Measurements from ENCODE around the gene APBA1. TPM values are rescaled to one million over a fixed set of nuclear protein-coding genes. Genes with fewer than 3 reads are reported as not detected.

The APBA1 gene
- total and polyA plus RNA-seq, 2 of the 4 experiments (the other 2 are of a cell fraction) = 3.8 to 5.1 TPM

DNA sequence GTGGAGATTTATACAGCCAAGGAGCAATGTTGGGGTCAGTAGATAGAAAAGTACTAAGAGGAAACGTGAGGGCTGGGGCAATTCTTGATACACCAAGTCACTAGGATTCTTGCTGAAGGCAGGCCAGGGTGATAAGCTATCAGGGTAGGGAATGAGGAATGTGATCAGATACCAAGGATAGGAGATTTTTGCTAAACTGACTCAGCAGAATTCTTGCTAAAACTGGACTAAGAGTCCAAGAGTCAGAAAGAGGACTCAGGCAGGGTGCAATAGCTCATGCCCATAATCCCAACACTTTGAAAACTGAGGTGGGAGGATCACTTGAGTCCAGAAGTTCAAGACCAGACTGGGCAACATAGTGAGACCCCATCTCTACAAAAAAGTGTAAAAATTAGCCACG is 275.4 kb downstream of the APBA1 start:
- H2BK5ac ChIP-seq (ENCODE audit: low read depth, low read length, poor library complexity, severe bottlenecking) = no peak overlapping the region

More for the DNA sequence above, 275.4 kb downstream of the APBA1 start:
- Histone ChIP-seq H3K4me3 (ENCODE audit: insufficient read depth, low read depth, low read length) (no peak overlapping the region), H2BK20ac (ENCODE audit: low read depth, low read length) (no peak overlapping the region), H3K23ac (ENCODE audit: low read depth, low read length) (no peak overlapping the region), H4K91ac (ENCODE audit: insufficient read depth, low read depth, low read length) (no peak overlapping the region), H3K18ac (ENCODE audit: low read depth, low read length) (no peak overlapping the region), H2AK9ac (replicated peaks; ENCODE audit: low read depth, low read length, poor library complexity) (no peak overlapping the region), H3K9me3 (ENCODE audit: control insufficient read depth, insufficient read depth, low read length) (no peaks in the 10 kb centered on the region), H4K20me1 (ENCODE audit: insufficient read depth, low read length) (no peaks in the 10 kb centered on the region), H3K14ac (replicated peaks; ENCODE audit: low read depth, low read length) (no peak overlapping the region), H3K4ac (ENCODE audit: low read depth, low read length) (no peak overlapping the region), H3K56ac (ENCODE audit: extremely low read depth, insufficient read depth, low read length) (no peak overlapping the region), H3K9ac (ENCODE audit: low read depth, low read length) (no peak overlapping the region), H3K9me1 (ENCODE audit: insufficient read depth, low read length) (no peaks in the 10 kb centered on the region), H2BK15ac (ENCODE audit: low read depth, low read length) (no peak overlapping the region), H2AK5ac (ENCODE audit: low read depth, low read length) (no peak overlapping the region), H3K79me1 (ENCODE audit: low read depth in 1 of 2, low read length in 2 of 2) (no peaks in the 10 kb centered on the region), H2AFZ (replicated peaks; ENCODE audit: low read length, poor library complexity) (no peak overlapping the region), H3K4me2 (ENCODE audit: low read depth, low read length) (no peak overlapping the region), H4K5ac (ENCODE audit: low read depth, low read length) (no peak overlapping the region), H3K4me1 (ENCODE audit: control insufficient read depth, insufficient read depth, low read length) (no peaks in the 10 kb centered on the region), H4K8ac (ENCODE audit: low read depth in 2 of 2, low read length in 2 of 2) (no peak overlapping the region), H2BK120ac (ENCODE audit: low read depth, low read length) (no peak overlapping the region), H3K36me3 (ENCODE audit: control insufficient read depth, insufficient read depth, low read length) (no peaks in the 10 kb centered on the region), H3K27ac (ENCODE audit: insufficient read depth, low read length) (no peak overlapping the region), H3K27me3 (ENCODE audit: control insufficient read depth, insufficient read depth, low read length) (peaks cover 10% of the 10 kb centered on the region; the same call in 1 of the 2 replicates)
- WGBS, 2 experiments (ENCODE audit: extremely low coverage in 2 of 2, insufficient read length in 1 of 2) = no CpG with 5 or more reads among the region's 2 CpGs
- POLR2A ChIA-PET (ENCODE audit: unreplicated experiment) = no interaction called here
- DNase-seq (no peak), ATAC-seq (ENCODE audit: low read depth) (no peak)
- dilution Hi-C loops (cut with HindIII; ENCODE audit: low sequenced_read_pairs, unreplicated experiment) = no loop called here
- TF ChIP-seq MAZ (IDR thresholded peaks at IDR 0.05; ENCODE audit: borderline replicate concordance, low read depth, low read length) (no peak), MAFK (IDR thresholded peaks at IDR 0.05; ENCODE audit: low read depth, low read length) (peak; percentile 37)
- intact Hi-C loops (cut with micrococcal nuclease) = no loop called here
- CTCF ChIA-PET = no interaction called here
- in situ Hi-C loops (cut with MboI; ENCODE audit: low sequenced_read_pairs) = no loop called here
- BruUV-seq (replicated peaks) = no TSS peak

Data from IMR-90 (cell line).